NT2/D1 (cell line): Measurements from ENCODE around the gene PTRH2.
"Not testable (repeated sequence)": the region's sequence is repeated elsewhere in the genome, so short reads cannot be mapped to it uniquely, and the experiment has no call there.

Experiments used
- DNase-seq: peaks from one replicate; pipeline ENCODE4 v3.0.0-alpha.2; 2011; ENCODE audit warnings: low read depth, low spot score
- H3K27me3 ChIP-seq: 2 replicates; pipeline ENCODE4 v1.6.0; 2011; ENCODE audit warnings: mild to moderate bottlenecking; ENCODE audit not compliant: insufficient read length, insufficient read depth
- H3K36me3 ChIP-seq: 2 replicates; pipeline ENCODE4 v1.6.1; 2011; ENCODE audit warnings: mild to moderate bottlenecking, low read length, mixed read lengths; ENCODE audit not compliant: insufficient read depth, insufficient read length
- H3K4me1 ChIP-seq: 2 replicates; pipeline ENCODE4 v1.5.1; 2011; ENCODE audit not compliant: insufficient read depth, insufficient read length
- H3K4me3 ChIP-seq: 2 replicates; pipeline ENCODE4 v1.5.1; 2011; ENCODE audit warnings: low read depth; ENCODE audit not compliant: insufficient read length
- H3K9ac ChIP-seq: 2 replicates; pipeline ENCODE4 v1.6.0; 2011; ENCODE audit warnings: low read depth; ENCODE audit not compliant: insufficient read length
- H3K9me3 ChIP-seq: 2 replicates; pipeline ENCODE4 v1.5.1; 2011; ENCODE audit warnings: mild to moderate bottlenecking, low read length; ENCODE audit not compliant: insufficient read depth
- SUZ12 ChIP-seq: IDR thresholded peaks from 2 replicates; pipeline ENCODE4 v1.6.1; 2011; ENCODE audit not compliant: insufficient read length, insufficient read depth; ENCODE audit errors: extremely low read depth
- YY1 ChIP-seq: IDR thresholded peaks from 2 replicates; pipeline ENCODE4 v1.6.1; 2011; ENCODE audit not compliant: insufficient read length, insufficient read depth
- ZNF274 ChIP-seq: IDR thresholded peaks from 2 replicates; pipeline ENCODE4 v1.6.1; 2011; ENCODE audit warnings: mild to moderate bottlenecking, low read depth, low read length

PTRH2 gene

GRCh38 chr17:59707149-59707970 is at the start of gene PTRH2, which contains the start of gene VMP1:
PTRH2 (minus strand) TSS chr17:59707430; CDS start chr17:59697978, 9,452 bp downstream.
VMP1 (plus strand) TSS chr17:59707654; CDS start chr17:59731447, 23,793 bp downstream.
- H3K27me3 ChIP-seq, result no peaks in the 10 kb centered on the region
- H3K4me3 ChIP-seq, result peak within 1 kb of the TSS; percentile 98
- peak within 1 kb of the TSS; percentile 96 for H3K9ac ChIP-seq
- DNase-seq, result peak; percentile 98
- H3K9me3 ChIP-seq, result no peaks in the 10 kb centered on the region
- H3K4me1 ChIP-seq, result no peaks in the 10 kb centered on the region
- TF ChIP-seq SUZ12, result no peak
- no peak for TF ChIP-seq ZNF274
- no peak for TF ChIP-seq YY1
- H3K36me3 ChIP-seq, result peaks cover 33% of the 10 kb centered on the region

DNA sequence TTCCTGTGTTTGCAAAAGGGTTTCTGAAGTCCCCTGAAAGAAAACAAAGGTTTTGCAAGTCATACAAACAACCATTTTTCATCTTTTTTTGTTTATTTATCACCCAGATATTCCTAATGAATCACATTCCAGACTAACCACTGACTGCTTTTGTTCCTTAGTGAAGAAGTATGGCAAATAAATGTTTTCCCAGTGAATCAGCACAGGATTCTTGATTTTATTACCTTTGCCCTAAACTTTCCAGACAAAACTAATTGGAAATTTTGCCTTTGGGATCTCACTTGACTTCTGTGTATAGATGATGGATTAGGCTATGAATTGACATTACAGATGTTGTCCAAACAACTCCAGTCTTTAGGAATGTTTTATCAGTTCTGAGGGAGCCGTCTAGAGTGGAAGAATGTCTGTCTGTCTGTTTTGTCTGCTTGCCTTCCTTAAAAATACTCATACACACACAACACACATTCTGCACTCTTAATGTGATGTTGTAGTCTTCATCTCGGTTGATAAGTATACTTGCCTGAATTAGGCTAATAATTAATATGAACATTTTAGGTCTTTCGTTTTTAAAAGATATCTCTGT is 49.1 kb upstream of the PTRH2 start:
- no peak for DNase-seq
- no peak for TF ChIP-seq ZNF274
- no peak for TF ChIP-seq SUZ12
- no peak for TF ChIP-seq YY1
- Histone ChIP-seq H3K4me3 (no peak overlapping the region), H3K27me3 (no peaks in the 10 kb centered on the region), H3K4me1 (no peaks in the 10 kb centered on the region), H3K36me3 (peaks cover 15% of the 10 kb centered on the region), H3K9me3 (peaks cover 18% of the 10 kb centered on the region; the same call in 1 of the 2 replicates), H3K9ac (no peak overlapping the region)

GRCh38 chr17:59755069-59755468 is 47.8 kb upstream of the PTRH2 start:
- not testable (repeated sequence) for H3K27me3 ChIP-seq, H3K4me1 ChIP-seq, H3K4me3 ChIP-seq, DNase-seq, H3K9ac ChIP-seq
- peaks cover 15% of the 10 kb centered on the region for H3K36me3 ChIP-seq
- peaks cover 15% of the 10 kb centered on the region; the same call in 1 of the 2 replicates for H3K9me3 ChIP-seq

- TF ChIP-seq SUZ12, result no peak
- no peak for TF ChIP-seq ZNF274
- no peak for TF ChIP-seq YY1
- no peak overlapping the region for H3K9ac ChIP-seq
- no peak for DNase-seq
Observed at GRCh38 chr17:59754552-59754951, 47.3 kb upstream of the PTRH2 start.

GRCh38 chr17:59753522-59754467 is 46.6 kb upstream of the PTRH2 start:
- Histone ChIP-seq H3K36me3 (peaks cover 14% of the 10 kb centered on the region), H3K4me3 (no peak overlapping the region), H3K9ac (no peak overlapping the region), H3K4me1 (no peaks in the 10 kb centered on the region), H3K27me3 (no peaks in the 10 kb centered on the region), H3K9me3 (peaks cover 3% of the 10 kb centered on the region; the same call in 1 of the 2 replicates)
- TF ChIP-seq SUZ12 (no peak), YY1 (no peak)
- DNase-seq, result peak; percentile 59

More at GRCh38 chr17:59754552-59754951, 47.3 kb upstream of the PTRH2 start:
- Histone ChIP-seq H3K4me3 (no peak overlapping the region), H3K9me3 (peaks cover 10% of the 10 kb centered on the region; the same call in 1 of the 2 replicates), H3K27me3 (no peaks in the 10 kb centered on the region), H3K4me1 (no peaks in the 10 kb centered on the region), H3K36me3 (peaks cover 15% of the 10 kb centered on the region)

- DNase-seq, result no peak
- Histone ChIP-seq H3K4me3 (no peak overlapping the region), H3K9ac (no peak overlapping the region), H3K27me3 (no peaks in the 10 kb centered on the region), H3K36me3 (peaks cover 7% of the 10 kb centered on the region), H3K9me3 (no peaks in the 10 kb centered on the region), H3K4me1 (no peaks in the 10 kb centered on the region)
- TF ChIP-seq YY1 (no peak), SUZ12 (no peak), ZNF274 (no peak)
Observed at GRCh38 chr17:59752922-59753321, 45.7 kb upstream of the PTRH2 start.

GRCh38 chr17:59752446-59752845 is 45.2 kb upstream of the PTRH2 start:
- peaks cover 5% of the 10 kb centered on the region for H3K36me3 ChIP-seq
- H3K9me3 ChIP-seq, result no peaks in the 10 kb centered on the region
- no peak for TF ChIP-seq YY1
- no peak for TF ChIP-seq ZNF274
- no peak for TF ChIP-seq SUZ12
- H3K4me3 ChIP-seq, result no peak overlapping the region
- DNase-seq, result no peak
- H3K27me3 ChIP-seq, result no peaks in the 10 kb centered on the region
- no peaks in the 10 kb centered on the region for H3K4me1 ChIP-seq
- H3K9ac ChIP-seq, result no peak overlapping the region
